HepG2 (cell line): ENCODE measurements around the gene C16orf87. TPM values are rescaled to one million over a fixed set of nuclear protein-coding genes. Genes with fewer than 3 reads are reported as not detected.

Source experiments
- ATAC-seq: fragments of 200-7000 bp; cut with Tn5 transposase; 3 replicates; pipeline ENCODE4 v1.9.1; 2020; ENCODE audit warnings: mild to moderate bottlenecking, moderate library complexity
- BruUV-seq: library from RNA; stranded (reverse); fragments of 400-500 nt; replicated peaks from 2 replicates; lab custom pipeline; 2021; lab: Mats Ljungman, UMichigan
- CTCF ChIA-PET: fragments of 300-600 bp; formaldehyde crosslinking; extraction: SDS; loops from one replicate; lab custom pipeline; 2021; ENCODE audit warnings: low total read pairs, inconsistent platforms, low intra/inter-chr PET ratio; lab: Yijun Ruan, JAX
- POLR2A ChIA-PET: fragments of 350-600 bp; sonication (Branson Sonifier 250); formaldehyde crosslinking; loops from one replicate; lab custom pipeline; 2020; ENCODE audit warnings: antibody characterized with exemption, inconsistent platforms; lab: Yijun Ruan, JAX
- DNase-seq: peaks from one replicate; pipeline ENCODE4 v3.0.0-alpha.2; 2015; ENCODE audit warnings: low spot score
- FAIRE-seq: peaks from 3 replicates; lab custom pipeline; 2011; peaks lifted over from hg19 to GRCh38; lab: Jason Lieb, UNC
- H2AFZ ChIP-seq: one replicate; pipeline ENCODE4 v1.6.1; 2011; ENCODE audit warnings: low read length, inconsistent platforms
- H3K27ac ChIP-seq: fragments of 300-600 bp; 3 replicates; pipeline ENCODE4 v1.8.0; 2011; ENCODE audit warnings: mixed run types, mild to moderate bottlenecking, mixed read lengths, low read length, inconsistent platforms; ENCODE audit not compliant: insufficient read depth; ENCODE audit errors: extremely low read length
- H3K27me3 ChIP-seq, 2 experiments: fragments of 200-600 bp in 1 of 2; 2 replicates in 1 of 2; 3 replicates in 1 of 2; pipeline versions ENCODE4 v1.6.0 to v1.8.0; 2011; ENCODE audit warnings: low read length in 2 of 2, mild to moderate bottlenecking in 2 of 2, moderate library complexity in 2 of 2, inconsistent platforms in 1 of 2; ENCODE audit not compliant: insufficient read depth in 2 of 2, control insufficient read depth in 1 of 2
- H3K36me3 ChIP-seq, 2 experiments: fragments of 200-600 bp in 1 of 2; replicated peaks in 1 of 2; 2 replicates in 1 of 2; 3 replicates in 1 of 2; pipeline versions ENCODE4 v1.5.1 to v1.8.0; 2011; ENCODE audit warnings: low read length in 2 of 2, inconsistent platforms in 1 of 2; ENCODE audit not compliant: insufficient read depth in 2 of 2, control insufficient read depth in 1 of 2
- H3K4me1 ChIP-seq: 2 replicates; pipeline ENCODE4 v1.5.1; 2012; ENCODE audit warnings: low read length, inconsistent platforms; ENCODE audit not compliant: insufficient read depth
- H3K4me2 ChIP-seq: 2 replicates; pipeline ENCODE4 v1.6.0; 2011; ENCODE audit warnings: low read depth, low read length, inconsistent platforms
- H3K4me3 ChIP-seq, 3 experiments: fragments of 200-600 bp in 1 of 3; sonication (generic), shearing (Covaris generic) in 1 of 3; replicated peaks in 1 of 3; 2 replicates each; pipeline ENCODE4 v1.5.1; 2011 to 2016; ENCODE audit warnings: low read length in 3 of 3, inconsistent platforms in 2 of 3, low read depth in 2 of 3, mild to moderate bottlenecking in 2 of 3, control low read depth in 1 of 3, mixed read lengths in 1 of 3; ENCODE audit not compliant: insufficient read depth in 1 of 3
- H3K79me2 ChIP-seq: one replicate; pipeline ENCODE4 v1.6.1; 2011; ENCODE audit warnings: low read length, inconsistent platforms; ENCODE audit not compliant: insufficient read depth
- H3K9ac ChIP-seq: 2 replicates; pipeline ENCODE4 v1.6.0; 2011; ENCODE audit warnings: mild to moderate bottlenecking, low read depth, low read length, inconsistent platforms; ENCODE audit not compliant: insufficient read depth
- H3K9me3 ChIP-seq: 2 replicates; pipeline ENCODE4 v1.5.1; 2012; ENCODE audit warnings: mild to moderate bottlenecking, low read length
- H4K20me1 ChIP-seq: 2 replicates; pipeline ENCODE4 v1.6.0; 2011; ENCODE audit warnings: inconsistent platforms, mild to moderate bottlenecking, low read length, moderate library complexity; ENCODE audit not compliant: insufficient read depth
- DZIP1 ChIP-seq: sonication (generic); formaldehyde crosslinking; IDR thresholded peaks from 2 replicates; pipeline ENCODE4 v1.5.0; 2020; ENCODE audit warnings: mild to moderate bottlenecking, missing genetic modification reagents
- FOXP4 ChIP-seq: sonication (generic); formaldehyde crosslinking; IDR thresholded peaks from 2 replicates; pipeline ENCODE4 v1.4.0; 2020; ENCODE audit warnings: missing genetic modification reagents
- MAF1 ChIP-seq: sonication (generic); formaldehyde crosslinking; IDR thresholded peaks from 2 replicates; pipeline ENCODE4 v1.5.0; 2020; ENCODE audit warnings: missing genetic modification reagents, borderline replicate concordance
- MAFK ChIP-seq, 2 experiments: IDR thresholded peaks in 1 of 2; conservative IDR thresholded peaks in 1 of 2; 2 replicates each; pipeline ENCODE4 v1.6.1; 2011; ENCODE audit warnings: improper control_type of control experiment in 2 of 2, low read length in 2 of 2
- MXD3 ChIP-seq: IDR thresholded peaks from 2 replicates; pipeline ENCODE4 v1.6.1; 2016; ENCODE audit warnings: mild to moderate bottlenecking, missing biosample characterization, missing genetic modification reagents
- POLR2G ChIP-seq: fragments of 200-400 bp; formaldehyde crosslinking; IDR thresholded peaks from 2 replicates; pipeline ENCODE4 v1.6.1; 2018; ENCODE audit warnings: mild to moderate bottlenecking, low read depth, low read length, moderate library complexity
- ZEB1 ChIP-seq: IDR thresholded peaks from 2 replicates; pipeline ENCODE4 v1.6.1; 2012; ENCODE audit warnings: mild to moderate bottlenecking, low read depth, inconsistent platforms; ENCODE audit not compliant: insufficient replicate concordance
- ZKSCAN8 ChIP-seq: IDR thresholded peaks from 2 replicates; pipeline ENCODE4 v1.6.1; 2016; ENCODE audit warnings: borderline replicate concordance, missing genetic modification reagents, missing compliant biosample characterization
- ZNF292 ChIP-seq: sonication (generic); formaldehyde crosslinking; IDR thresholded peaks from 2 replicates; pipeline ENCODE4 v1.8.1; 2022; ENCODE audit warnings: mild to moderate bottlenecking, low read depth, missing genetic modification reagents, borderline replicate concordance
- WGBS: methylation state at CpG from one replicate; pipeline ENCODE4 v1.1.6; 2017; ENCODE audit warnings: low lambda C conversion rate; 5-methylcytosine and 5-hydroxymethylcytosine counted together
- in situ Hi-C: cut with HindIII; loops from 2 replicates; pipeline ENCODE4 v1.10.0; 2017; ENCODE audit warnings: low pct_unique_long_range_greater_than_20kb; ENCODE audit not compliant: extremely low pct_ligation_motif_present
- intact Hi-C: fragments of 100-400 bp; cut with micrococcal nuclease; formaldehyde crosslinking; loops from one replicate; pipeline ENCODE4 v1.10.0; 2022; ENCODE audit not compliant: unreplicated experiment
- polyA plus RNA-seq, 8 experiments: library from polyadenylated mRNA; depleted of rRNA in 3 of 8; stranded (reverse) in 7 of 8; unstranded in 1 of 8; fragments of >200 nt; fragmentation: Illumina TruSeq in 4 of 8; extraction: Trizol in 4 of 8; gene quantifications; 2 replicates each; pipeline versions ENCODE4 v1.2.1 to v1.2.3, GENCODE V29; 2011 to 2016; ENCODE audit warnings: low read depth in 4 of 8, missing spikeins in 1 of 8, mixed read lengths in 1 of 8; ENCODE audit not compliant: insufficient read depth in 1 of 8
- total RNA-seq, 5 experiments: library from RNA; depleted of rRNA; stranded (reverse); fragments of >200 nt; fragmentation: Illumina TruSeq; extraction: Trizol; gene quantifications; 2 replicates each; pipeline ENCODE4 v1.2.3, GENCODE V29; 2016; ENCODE audit warnings: low read depth in 1 of 5

The C16orf87 gene
- total and polyA plus RNA-seq, 2 of the 13 experiments (the other 11 are each of a cell fraction or from before 2014, with no cell fraction given) = 8.6 to 19.5 TPM

- ATAC-seq (peak; percentile 70), DNase-seq (peak; percentile 74), FAIRE-seq (peak; percentile 64)
- H3K9me3 ChIP-seq = no peaks in the 10 kb centered on the region
- BruUV-seq = no TSS peak
- intact Hi-C loops (loop anchor here (5.0 kb wide), 1 partner anchor 40 kb away; no protein-coding TSS in a partner anchor), in situ Hi-C loops (no loop called here)
- ChIA-PET CTCF (no interaction called here), POLR2A (interaction anchor here (1.0 to 2.2 kb wide), 2 partner anchors 43 to 55 kb away, joined by 3 to 10 read pairs; no protein-coding TSS in a partner anchor)
- peak overlapping the region; percentile 10 to 67 (median 33) for H3K4me3 ChIP-seq
- peak overlapping the region; percentile 87 for H3K4me2 ChIP-seq
- no peaks in the 10 kb centered on the region for H3K79me2 ChIP-seq
- H3K27ac ChIP-seq = no peak overlapping the region
- peak overlapping the region; percentile 12 for H3K9ac ChIP-seq
- peaks cover 61% of the 10 kb centered on the region for H3K4me1 ChIP-seq
- no peaks in the 10 kb centered on the region for H4K20me1 ChIP-seq
- peaks cover 0 to 6% of the 10 kb centered on the region in 2 experiments; a peak in 2 of 5 replicates for H3K27me3 ChIP-seq
- H2AFZ ChIP-seq = no peak overlapping the region
- no peaks in the 10 kb centered on the region for H3K36me3 ChIP-seq
- WGBS = 8% methylated on average over 10 of the region's 15 CpGs
- peak; percentile 46; the same call in 1 of the 2 replicates for TF ChIP-seq FOXP4 (CRISPR knock-in tag)
- TF ChIP-seq ZKSCAN8 (CRISPR knock-in tag) = no peak
- TF ChIP-seq POLR2G = no peak
- TF ChIP-seq MAFK (conservative IDR thresholded peaks at IDR 0.05 in 1 of 2, IDR thresholded peaks at IDR 0.05 in 1 of 2; ENCODE audit: low read length in 2 of 2) = no peak
- no peak for TF ChIP-seq DZIP1 (CRISPR knock-in tag)
- no peak for TF ChIP-seq ZEB1
- no peak for TF ChIP-seq MXD3 (CRISPR knock-in tag)
- TF ChIP-seq MAF1 = no peak
- peak; percentile 96 for TF ChIP-seq ZNF292 (CRISPR knock-in tag)
Measured at GRCh38 chr16:46746821-46747776, 83.9 kb downstream of the C16orf87 start.
